ENCODE results near the gene MALRD1. TPM values are rescaled to one million over a fixed set of nuclear protein-coding genes. Genes with fewer than 3 reads are reported as not detected.

The MALRD1 gene
- total and polyA plus RNA-seq, 2 of the 8 experiments (the other 6 are each of a cell fraction or from before 2014, with no cell fraction given): 0.32 to 0.35 TPM

DNA sequence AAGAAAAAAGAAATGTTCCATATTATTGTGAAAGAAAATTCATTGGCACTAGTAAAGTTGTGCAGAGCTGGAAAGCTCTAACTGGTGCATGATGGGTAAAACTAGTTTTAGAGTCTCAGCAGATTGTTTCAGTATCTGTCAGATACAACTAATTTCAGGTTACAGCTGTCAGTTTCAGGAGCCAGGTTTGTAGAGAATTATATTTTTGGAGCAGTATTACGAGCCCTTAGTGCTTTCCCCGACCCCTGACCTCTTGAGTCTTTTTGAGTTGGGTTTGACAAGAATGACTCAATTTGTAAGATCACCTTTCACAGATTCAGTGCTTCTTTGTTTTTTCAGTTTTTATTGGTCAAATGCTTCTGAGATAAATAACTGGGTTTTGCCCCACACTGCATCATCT, 401.3 kb downstream of the MALRD1 start:
- H3K4me2 ChIP-seq (ENCODE audit: insufficient read depth in 1 of 2, low read depth in 2 of 2, low read length in 2 of 2): no peak overlapping the region
- H3K4me3 ChIP-seq (ENCODE audit: extremely low read depth in 1 of 4, insufficient read depth in 2 of 4, low read depth in 3 of 4, low read length in 4 of 4): no peak overlapping the region
- no peak for DNase-seq (ENCODE audit: low read depth in 1 of 2, low spot score in 2 of 2)
- H3K56ac ChIP-seq (replicated peaks; ENCODE audit: insufficient read length, low read depth, low read length): no peak overlapping the region
- H3K4ac ChIP-seq (replicated peaks; ENCODE audit: insufficient read length, low read depth, low read length): no peak overlapping the region
- no peak overlapping the region for H4K8ac ChIP-seq (ENCODE audit: extremely low read depth, insufficient read depth, low read length)
- no peaks in the 10 kb centered on the region for H3K36me3 ChIP-seq (ENCODE audit: control insufficient read depth in 2 of 4, insufficient read depth in 4 of 4, low read length in 3 of 4)
- no peaks in the 10 kb centered on the region for H3K79me1 ChIP-seq (ENCODE audit: low read depth, low read length)
- FAIRE-seq: no peak
- WGBS, 2 experiments (ENCODE audit: extremely low coverage in 1 of 2, insufficient coverage in 1 of 2, insufficient read length in 1 of 2, insufficient replicate concordance in 2 of 2, low coverage in 1 of 2, low lambda C conversion rate in 2 of 2, missing lambda C conversion rate in 1 of 2): 90% methylated on average over 2 of the region's 2 CpGs; no CpG with 5 or more reads in 1 of the 2 experiments
- H2BK5ac ChIP-seq (ENCODE audit: low read depth, low read length): no peak overlapping the region
- no peak overlapping the region for H2BK12ac ChIP-seq (ENCODE audit: low read depth, low read length)
- H3K9me3 ChIP-seq (ENCODE audit: insufficient read depth in 2 of 2, low read depth in 1 of 2, low read length in 1 of 2): peaks cover 0 to 3% of the 10 kb centered on the region in 2 experiments; a peak in 2 of 4 replicates
- no peak overlapping the region for H3K9ac ChIP-seq (replicated peaks in 1 of 4; ENCODE audit: extremely low read depth in 1 of 4, low read depth in 3 of 4, low read length in 3 of 4)
- no peaks in the 10 kb centered on the region for H3K27me3 ChIP-seq (replicated peaks in 1 of 4; ENCODE audit: control insufficient read depth in 3 of 4, extremely low read depth in 1 of 4, insufficient read depth in 3 of 4, low read length in 3 of 4)
- no peaks in the 10 kb centered on the region for H3K23me2 ChIP-seq (ENCODE audit: low read depth, low read length)
- no peak overlapping the region for H4K91ac ChIP-seq (replicated peaks; ENCODE audit: insufficient read length, low read length)
- H2BK120ac ChIP-seq (replicated peaks; ENCODE audit: low read depth, low read length): no peak overlapping the region
- no peaks in the 10 kb centered on the region for H3K4me1 ChIP-seq (replicated peaks in 1 of 4; ENCODE audit: control insufficient read depth in 3 of 4, insufficient read depth in 4 of 4, low read length in 3 of 4)
- no peak overlapping the region for H2AK5ac ChIP-seq (ENCODE audit: low read depth, low read length)
- no peak overlapping the region for H3K23ac ChIP-seq (ENCODE audit: insufficient read length)
- H2BK20ac ChIP-seq (ENCODE audit: low read length): no peak overlapping the region
- no peak overlapping the region for H3K14ac ChIP-seq (ENCODE audit: insufficient read length)
- H3K79me2 ChIP-seq (ENCODE audit: control insufficient read depth in 1 of 2, insufficient read depth in 2 of 2, low read length in 2 of 2): no peaks in the 10 kb centered on the region
- H4K20me1 ChIP-seq (replicated peaks in 1 of 2; ENCODE audit: control insufficient read depth in 1 of 2, insufficient read depth in 2 of 2, low read length in 2 of 2): no peaks in the 10 kb centered on the region
- POLR2A ChIA-PET (ENCODE audit: partially characterized antibody): no interaction called here
- H2BK15ac ChIP-seq (ENCODE audit: low read length): no peak overlapping the region
- H2AFZ ChIP-seq (ENCODE audit: low read length): no peak overlapping the region
- CTCF ChIA-PET (ENCODE audit: partially characterized antibody): no interaction called here
- no peak overlapping the region for H3K18ac ChIP-seq (ENCODE audit: extremely low read depth, low read length)
- no peak overlapping the region for H4K5ac ChIP-seq (ENCODE audit: insufficient read length, low read depth, low read length)
- no peak overlapping the region for H3K27ac ChIP-seq (ENCODE audit: low read depth, low read length)
- no peak for TF ChIP-seq SIRT6 (IDR thresholded peaks at IDR 0.05; ENCODE audit: low read length)
- TF ChIP-seq EZH2 (IDR thresholded peaks at IDR 0.05; ENCODE audit: low read depth, low read length, severe bottlenecking): no peak
- TF ChIP-seq GTF2F1 (IDR thresholded peaks at IDR 0.05; ENCODE audit: borderline replicate concordance, low read depth, low read length): no peak
- no peak for TF ChIP-seq RNF2 (IDR thresholded peaks at IDR 0.05; ENCODE audit: borderline replicate concordance, low read depth, low read length, missing control alignments, poor library complexity, severe bottlenecking)
- no peak for TF ChIP-seq ASH2L (IDR thresholded peaks at IDR 0.05; ENCODE audit: low read length)
- TF ChIP-seq BRCA1 (IDR thresholded peaks at IDR 0.05; ENCODE audit: low read depth, low read length): no peak
- TF ChIP-seq GABPA (IDR thresholded peaks at IDR 0.05; ENCODE audit: borderline replicate concordance, insufficient read depth, low read length): no peak
- TF ChIP-seq KDM4A (IDR thresholded peaks at IDR 0.05; ENCODE audit: low read depth, low read length, severe bottlenecking): no peak
- TF ChIP-seq TAF7 (optimal IDR thresholded peaks at IDR 0.05; ENCODE audit: borderline replicate concordance, low read depth, low read length): no peak
- TF ChIP-seq RFX5 (IDR thresholded peaks at IDR 0.05; ENCODE audit: borderline replicate concordance, low read depth, low read length): no peak
- TF ChIP-seq POU5F1 (IDR thresholded peaks at IDR 0.05; ENCODE audit: low read depth, low read length): no peak
- TF ChIP-seq SP4 (IDR thresholded peaks at IDR 0.05; ENCODE audit: low read length): no peak
- no peak for TF ChIP-seq SIN3A (conservative IDR thresholded peaks at IDR 0.05 in 1 of 2, IDR thresholded peaks at IDR 0.05 in 1 of 2; ENCODE audit: low read depth in 1 of 2, low read length in 2 of 2)
- TF ChIP-seq CBX8 (IDR thresholded peaks at IDR 0.05; ENCODE audit: borderline replicate concordance, low read depth, low read length): no peak
- no peak for TF ChIP-seq SP1 (IDR thresholded peaks at IDR 0.05; ENCODE audit: low read depth, low read length)
